ENCODE measurements around the gene MCTP1. TPM values are rescaled to one million over a fixed set of nuclear protein-coding genes. Genes with fewer than 3 reads are reported as not detected.

The MCTP1 gene
- total RNA-seq, 1 experiment from 2014 or later: 0.44 TPM

GRCh38 chr5:94747371-94747770, 537.5 kb downstream of the MCTP1 start:
- DNase-seq (ENCODE audit: low read depth, low spot score) (no peak), ATAC-seq (no peak)
- no peak for TF ChIP-seq SRF (IDR thresholded peaks at IDR 0.05; ENCODE audit: low read depth)
- Histone ChIP-seq H3K79me2 (ENCODE audit: insufficient read depth, low read length) (no peaks in the 10 kb centered on the region), H3K4me1 (ENCODE audit: control insufficient read depth in 1 of 2, insufficient read depth in 2 of 2, low read length in 2 of 2) (0 out of 4 replicates have a peak, but pooled peaks cover 0 to 3% of the 10 kb centered on the region in 2 experiments), H3K27me3 (ENCODE audit: insufficient read depth, low read length) (no peaks in the 10 kb centered on the region), H2AFZ (ENCODE audit: low read depth, low read length, poor library complexity, severe bottlenecking) (no peak overlapping the region), H3K4me3 (replicated peaks in 1 of 2; ENCODE audit: low read depth in 1 of 2, low read length in 2 of 2) (no peak overlapping the region), H4K20me1 (ENCODE audit: insufficient read depth) (no peaks in the 10 kb centered on the region), H3K4me2 (ENCODE audit: low read length) (no peak overlapping the region), H3K9me2 (ENCODE audit: insufficient read depth) (no peaks in the 10 kb centered on the region), H3K36me3 (ENCODE audit: control insufficient read depth in 1 of 2, insufficient read depth in 2 of 2, low read length in 2 of 2) (no peaks in the 10 kb centered on the region), H3K9ac (ENCODE audit: low read length) (no peak overlapping the region), H3K27ac (ENCODE audit: low read depth, low read length) (no peak overlapping the region), H3K9me3 (ENCODE audit: control insufficient read depth in 1 of 2, insufficient read depth in 1 of 2, low read depth in 1 of 2, low read length in 2 of 2) (no peaks in the 10 kb centered on the region)
- RAD21 ChIA-PET (ENCODE audit: low non-redundant PET in 1 of 2, low total read pairs in 2 of 2, uncharacterized antibody in 2 of 2, unreplicated experiment in 2 of 2): no interaction called here
- BruUV-seq (replicated peaks): no TSS peak
- CTCF ChIA-PET: no interaction called here
- intact Hi-C loops (cut with micrococcal nuclease): no loop called here
- POLR2A ChIA-PET: no interaction called here

DNA sequence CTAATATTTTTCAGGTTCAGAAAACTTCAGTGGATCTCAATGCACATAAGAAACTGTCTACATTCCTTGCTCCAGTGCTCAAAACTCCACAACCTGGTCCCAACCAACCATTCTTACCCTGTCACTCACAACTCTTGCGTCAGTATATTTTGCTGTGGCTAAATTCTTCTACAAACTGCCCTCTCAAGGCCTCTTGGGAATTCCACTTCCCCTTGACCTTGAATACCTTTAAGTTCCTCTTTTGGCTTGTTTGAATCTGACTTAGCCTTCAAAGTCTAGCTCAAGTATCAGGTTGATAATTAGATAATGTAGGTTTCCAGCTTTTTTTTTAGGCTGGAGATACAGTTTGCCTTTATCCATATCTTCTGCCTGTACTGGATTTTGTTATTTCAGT, 538.2 kb downstream of the MCTP1 start:
- no peak overlapping the region for H3K4me3 ChIP-seq (replicated peaks in 1 of 2; ENCODE audit: low read depth in 1 of 2, low read length in 2 of 2)
- H3K79me2 ChIP-seq (ENCODE audit: insufficient read depth, low read length): no peaks in the 10 kb centered on the region
- no TSS peak for BruUV-seq (replicated peaks)
- no peaks in the 10 kb centered on the region for H3K9me3 ChIP-seq (ENCODE audit: control insufficient read depth in 1 of 2, insufficient read depth in 1 of 2, low read depth in 1 of 2, low read length in 2 of 2)
- no peaks in the 10 kb centered on the region for H3K36me3 ChIP-seq (ENCODE audit: control insufficient read depth in 1 of 2, insufficient read depth in 2 of 2, low read length in 2 of 2)
- H3K4me2 ChIP-seq (ENCODE audit: low read length): no peak overlapping the region
- H3K27ac ChIP-seq (ENCODE audit: low read depth, low read length): no peak overlapping the region
- intact Hi-C loops (cut with micrococcal nuclease): no loop called here
- H3K27me3 ChIP-seq (ENCODE audit: insufficient read depth, low read length): no peaks in the 10 kb centered on the region
- H2AFZ ChIP-seq (ENCODE audit: low read depth, low read length, poor library complexity, severe bottlenecking): no peak overlapping the region
- H3K4me1 ChIP-seq (ENCODE audit: control insufficient read depth in 1 of 2, insufficient read depth in 2 of 2, low read length in 2 of 2): 0 out of 4 replicates have a peak, but pooled peaks cover 0 to 3% of the 10 kb centered on the region in 2 experiments
- ChIA-PET POLR2A (no interaction called here), CTCF (interaction anchor here (1.1 kb wide), 1 partner anchor 147 kb away, joined by 4 read pairs; no protein-coding TSS in a partner anchor), RAD21 (ENCODE audit: low non-redundant PET in 1 of 2, low total read pairs in 2 of 2, uncharacterized antibody in 2 of 2, unreplicated experiment in 2 of 2) (no interaction called here)
- no peaks in the 10 kb centered on the region for H4K20me1 ChIP-seq (ENCODE audit: insufficient read depth)
- no peak for DNase-seq (ENCODE audit: low read depth, low spot score)
- H3K9ac ChIP-seq (ENCODE audit: low read length): no peak overlapping the region
- ATAC-seq: no peak
- H3K9me2 ChIP-seq (ENCODE audit: insufficient read depth): no peaks in the 10 kb centered on the region
- TF ChIP-seq POLR2AphosphoS5 (IDR thresholded peaks at IDR 0.05; ENCODE audit: low read depth, low read length): no peak
- no peak for TF ChIP-seq ZFX (IDR thresholded peaks at IDR 0.05)
- TF ChIP-seq SIN3A (IDR thresholded peaks at IDR 0.05; ENCODE audit: low read depth): no peak
- TF ChIP-seq, protein P1, sequence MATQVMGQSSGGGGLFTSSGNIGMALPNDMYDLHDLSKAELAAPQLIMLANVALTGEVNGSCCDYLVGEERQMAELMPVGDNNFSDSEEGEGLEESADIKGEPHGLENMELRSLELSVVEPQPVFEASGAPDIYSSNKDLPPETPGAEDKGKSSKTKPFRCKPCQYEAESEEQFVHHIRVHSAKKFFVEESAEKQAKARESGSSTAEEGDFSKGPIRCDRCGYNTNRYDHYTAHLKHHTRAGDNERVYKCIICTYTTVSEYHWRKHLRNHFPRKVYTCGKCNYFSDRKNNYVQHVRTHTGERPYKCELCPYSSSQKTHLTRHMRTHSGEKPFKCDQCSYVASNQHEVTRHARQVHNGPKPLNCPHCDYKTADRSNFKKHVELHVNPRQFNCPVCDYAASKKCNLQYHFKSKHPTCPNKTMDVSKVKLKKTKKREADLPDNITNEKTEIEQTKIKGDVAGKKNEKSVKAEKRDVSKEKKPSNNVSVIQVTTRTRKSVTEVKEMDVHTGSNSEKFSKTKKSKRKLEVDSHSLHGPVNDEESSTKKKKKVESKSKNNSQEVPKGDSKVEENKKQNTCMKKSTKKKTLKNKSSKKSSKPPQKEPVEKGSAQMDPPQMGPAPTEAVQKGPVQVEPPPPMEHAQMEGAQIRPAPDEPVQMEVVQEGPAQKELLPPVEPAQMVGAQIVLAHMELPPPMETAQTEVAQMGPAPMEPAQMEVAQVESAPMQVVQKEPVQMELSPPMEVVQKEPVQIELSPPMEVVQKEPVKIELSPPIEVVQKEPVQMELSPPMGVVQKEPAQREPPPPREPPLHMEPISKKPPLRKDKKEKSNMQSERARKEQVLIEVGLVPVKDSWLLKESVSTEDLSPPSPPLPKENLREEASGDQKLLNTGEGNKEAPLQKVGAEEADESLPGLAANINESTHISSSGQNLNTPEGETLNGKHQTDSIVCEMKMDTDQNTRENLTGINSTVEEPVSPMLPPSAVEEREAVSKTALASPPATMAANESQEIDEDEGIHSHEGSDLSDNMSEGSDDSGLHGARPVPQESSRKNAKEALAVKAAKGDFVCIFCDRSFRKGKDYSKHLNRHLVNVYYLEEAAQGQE (IDR thresholded peaks at IDR 0.05; ENCODE audit: low read depth): no peak
- TF ChIP-seq, protein P2, sequence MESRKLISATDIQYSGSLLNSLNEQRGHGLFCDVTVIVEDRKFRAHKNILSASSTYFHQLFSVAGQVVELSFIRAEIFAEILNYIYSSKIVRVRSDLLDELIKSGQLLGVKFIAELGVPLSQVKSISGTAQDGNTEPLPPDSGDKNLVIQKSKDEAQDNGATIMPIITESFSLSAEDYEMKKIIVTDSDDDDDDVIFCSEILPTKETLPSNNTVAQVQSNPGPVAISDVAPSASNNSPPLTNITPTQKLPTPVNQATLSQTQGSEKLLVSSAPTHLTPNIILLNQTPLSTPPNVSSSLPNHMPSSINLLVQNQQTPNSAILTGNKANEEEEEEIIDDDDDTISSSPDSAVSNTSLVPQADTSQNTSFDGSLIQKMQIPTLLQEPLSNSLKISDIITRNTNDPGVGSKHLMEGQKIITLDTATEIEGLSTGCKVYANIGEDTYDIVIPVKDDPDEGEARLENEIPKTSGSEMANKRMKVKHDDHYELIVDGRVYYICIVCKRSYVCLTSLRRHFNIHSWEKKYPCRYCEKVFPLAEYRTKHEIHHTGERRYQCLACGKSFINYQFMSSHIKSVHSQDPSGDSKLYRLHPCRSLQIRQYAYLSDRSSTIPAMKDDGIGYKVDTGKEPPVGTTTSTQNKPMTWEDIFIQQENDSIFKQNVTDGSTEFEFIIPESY (IDR thresholded peaks at IDR 0.05; ENCODE audit: extremely low read depth, insufficient replicate concordance, low read length): no peak
- no peak for TF ChIP-seq JUND (IDR thresholded peaks at IDR 0.05)
- no peak for TF ChIP-seq ATF3 (IDR thresholded peaks at IDR 0.05)
- TF ChIP-seq FOSL1 (IDR thresholded peaks at IDR 0.05; ENCODE audit: low read depth): no peak
- no peak for TF ChIP-seq YY1 (IDR thresholded peaks at IDR 0.05; ENCODE audit: extremely low read depth, insufficient replicate concordance, low read depth, low read length)
- no peak for TF ChIP-seq EZH2phosphoT487 (IDR thresholded peaks at IDR 0.05; ENCODE audit: borderline replicate concordance)
- TF ChIP-seq ELF1 (IDR thresholded peaks at IDR 0.05; ENCODE audit: borderline replicate concordance, low read depth): no peak
- TF ChIP-seq, protein P3, sequence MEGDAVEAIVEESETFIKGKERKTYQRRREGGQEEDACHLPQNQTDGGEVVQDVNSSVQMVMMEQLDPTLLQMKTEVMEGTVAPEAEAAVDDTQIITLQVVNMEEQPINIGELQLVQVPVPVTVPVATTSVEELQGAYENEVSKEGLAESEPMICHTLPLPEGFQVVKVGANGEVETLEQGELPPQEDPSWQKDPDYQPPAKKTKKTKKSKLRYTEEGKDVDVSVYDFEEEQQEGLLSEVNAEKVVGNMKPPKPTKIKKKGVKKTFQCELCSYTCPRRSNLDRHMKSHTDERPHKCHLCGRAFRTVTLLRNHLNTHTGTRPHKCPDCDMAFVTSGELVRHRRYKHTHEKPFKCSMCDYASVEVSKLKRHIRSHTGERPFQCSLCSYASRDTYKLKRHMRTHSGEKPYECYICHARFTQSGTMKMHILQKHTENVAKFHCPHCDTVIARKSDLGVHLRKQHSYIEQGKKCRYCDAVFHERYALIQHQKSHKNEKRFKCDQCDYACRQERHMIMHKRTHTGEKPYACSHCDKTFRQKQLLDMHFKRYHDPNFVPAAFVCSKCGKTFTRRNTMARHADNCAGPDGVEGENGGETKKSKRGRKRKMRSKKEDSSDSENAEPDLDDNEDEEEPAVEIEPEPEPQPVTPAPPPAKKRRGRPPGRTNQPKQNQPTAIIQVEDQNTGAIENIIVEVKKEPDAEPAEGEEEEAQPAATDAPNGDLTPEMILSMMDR (IDR thresholded peaks at IDR 0.05 in 2 of 3, conservative IDR thresholded peaks at IDR 0.05 in 1 of 3; ENCODE audit: borderline replicate concordance in 1 of 3, insufficient read depth in 1 of 3, low read depth in 2 of 3, low read length in 2 of 3): no peak

Measured in HCT116 (cell line).